ENCODE results near the gene SPG7. TPM values are rescaled to one million over a fixed set of nuclear protein-coding genes. Genes with fewer than 3 reads are reported as not detected.
A peak's percentile ranks its signal among the peaks of the same experiment; 100 is the strongest.

SPG7 gene
- total RNA-seq, 2 donors from 2014 or later: 72.8 to 216 TPM

- H3K9me3 ChIP-seq: no peaks in the 10 kb centered on the region
- peak overlapping the region; percentile 94 to 99 for H3K27ac ChIP-seq
- peaks cover 0 to 53% of the 10 kb centered on the region in 2 donors for H3K4me1 ChIP-seq
- H3K4me3 ChIP-seq: peak overlapping the region in 1 of 2 donors; percentile 8
- no peak for TF ChIP-seq CTCF (IDR thresholded peaks at IDR 0.05)
- H3K27me3 ChIP-seq: no peaks in the 10 kb centered on the region
- H3K36me3 ChIP-seq: peaks cover 2% of the 10 kb centered on the region
- DNase-seq (ENCODE audit: low spot score): peak; percentile 96
Observed at GRCh38 chr16:89505204-89506112, 2.7 kb upstream of the SPG7 start.

- Histone ChIP-seq H3K27me3 (no peaks in the 10 kb centered on the region), H3K36me3 (peaks cover 8% of the 10 kb centered on the region), H3K4me3 (no peak overlapping the region), H3K9me3 (no peaks in the 10 kb centered on the region), H3K4me1 (peaks cover 0 to 53% of the 10 kb centered on the region in 2 donors), H3K27ac (peak overlapping the region; percentile 94 to 99)
- DNase-seq (ENCODE audit: low spot score): no peak
- no peak for TF ChIP-seq CTCF (IDR thresholded peaks at IDR 0.05)
Observed at GRCh38 chr16:89506113-89506504, 2.1 kb upstream of the SPG7 start.

GRCh38 chr16:89506791-89507191 is 1.4 kb upstream of the SPG7 start:
- H3K27me3 ChIP-seq: no peaks in the 10 kb centered on the region
- no peaks in the 10 kb centered on the region for H3K9me3 ChIP-seq
- H3K36me3 ChIP-seq: peaks cover 15% of the 10 kb centered on the region
- no peak for TF ChIP-seq CTCF (IDR thresholded peaks at IDR 0.05)
- H3K4me1 ChIP-seq: peaks cover 0 to 52% of the 10 kb centered on the region in 2 donors
- DNase-seq (ENCODE audit: low spot score): no peak
- H3K27ac ChIP-seq: peak overlapping the region; percentile 94 to 99
- H3K4me3 ChIP-seq: peak overlapping the region; percentile 88 to 94

GRCh38 chr16:89507214-89507833 is 879 bp upstream of the SPG7 start:
- no peak for DNase-seq (ENCODE audit: low spot score)
- H3K27ac ChIP-seq: peak overlapping the region; percentile 94 to 99
- no peak for TF ChIP-seq CTCF (IDR thresholded peaks at IDR 0.05)
- no peaks in the 10 kb centered on the region for H3K9me3 ChIP-seq
- peaks cover 0 to 46% of the 10 kb centered on the region in 2 donors for H3K4me1 ChIP-seq
- H3K27me3 ChIP-seq: no peaks in the 10 kb centered on the region
- peak overlapping the region; percentile 88 to 94 for H3K4me3 ChIP-seq
- H3K36me3 ChIP-seq: peaks cover 19% of the 10 kb centered on the region

GRCh38 chr16:89510526-89510925 is 2.3 kb downstream of the SPG7 start:
- Histone ChIP-seq H3K27me3 (no peaks in the 10 kb centered on the region), H3K4me3 (no peak overlapping the region), H3K9me3 (no peaks in the 10 kb centered on the region), H3K4me1 (peaks cover 0 to 29% of the 10 kb centered on the region in 2 donors), H3K27ac (no peak overlapping the region), H3K36me3 (peaks cover 35% of the 10 kb centered on the region)
- no peak for DNase-seq (ENCODE audit: low spot score)
- no peak for TF ChIP-seq CTCF (IDR thresholded peaks at IDR 0.05)

All from right atrium auricular region (tissue), 2 donors.